Neural cell (in vitro differentiated cells): Measurements from ENCODE around the gene SRGAP2B. TPM values are rescaled to one million over a fixed set of nuclear protein-coding genes. Genes with fewer than 3 reads are reported as not detected.
"Not testable (repeated sequence)": the region's sequence is repeated elsewhere in the genome, so short reads cannot be mapped to it uniquely, and the experiment has no call there.

Experiments used
- H2AFZ ChIP-seq: fragments of 200-600, 300-800 bp; sonication (generic), shearing (Covaris generic); 2 replicates; pipeline ENCODE4 v1.6.0; 2014; ENCODE audit warnings: low read depth, mild to moderate bottlenecking, antibody characterized with exemption, low read length, moderate library complexity
- H3F3A ChIP-seq: fragments of 200-600 bp; shearing (Covaris generic); 2 replicates; pipeline ENCODE4 v1.6.1; 2016; ENCODE audit warnings: mild to moderate bottlenecking, moderate library complexity, mixed read lengths, antibody characterized with exemption, low read length; ENCODE audit not compliant: insufficient read depth, poor library complexity, severe bottlenecking
- H3K27ac ChIP-seq: fragments of 200-600, 300-800 bp; sonication (generic), shearing (Covaris generic); 2 replicates; pipeline ENCODE4 v1.5.1; 2014; ENCODE audit warnings: mild to moderate bottlenecking, low read length, moderate library complexity
- H3K27me3 ChIP-seq: fragments of 300-800, 200-600 bp; sonication (generic), shearing (Covaris generic); 2 replicates; pipeline ENCODE4 v1.6.0; 2014; ENCODE audit warnings: mild to moderate bottlenecking, low read depth, low read length, moderate library complexity; ENCODE audit not compliant: insufficient read depth
- H3K36me3 ChIP-seq: fragments of 300-800, 200-600 bp; sonication (generic), shearing (Covaris generic); 2 replicates; pipeline ENCODE4 v1.5.1; 2014; ENCODE audit warnings: mild to moderate bottlenecking, antibody characterized with exemption, low read length, moderate library complexity; ENCODE audit not compliant: insufficient read depth
- H3K4me2 ChIP-seq: fragments of 300-800, 200-600 bp; sonication (generic), shearing (Covaris generic); 2 replicates; pipeline ENCODE4 v1.6.0; 2014; ENCODE audit warnings: mild to moderate bottlenecking, low read length
- H3K4me3 ChIP-seq: fragments of 300-800, 200-600 bp; sonication (generic), shearing (Covaris generic); 2 replicates; pipeline ENCODE4 v1.5.1; 2014; ENCODE audit warnings: mild to moderate bottlenecking, low read length, moderate library complexity
- H3K79me2 ChIP-seq: fragments of 200-600 bp; shearing (Covaris generic); replicated peaks from 2 replicates; pipeline ENCODE4 v1.6.0; 2014; ENCODE audit warnings: mild to moderate bottlenecking, low read length, moderate library complexity; ENCODE audit not compliant: insufficient read depth
- H3K9ac ChIP-seq: fragments of 300-800, 200-600 bp; sonication (generic), shearing (Covaris generic); 2 replicates; pipeline ENCODE4 v1.6.1; 2016; ENCODE audit warnings: mild to moderate bottlenecking, low read length, mixed read lengths
- H3K9me2 ChIP-seq: fragments of 200-600 bp; shearing (Covaris generic); 2 replicates; pipeline ENCODE4 v1.6.1; 2016; ENCODE audit warnings: mild to moderate bottlenecking, low read length, mixed read lengths; ENCODE audit not compliant: insufficient read depth
- H3K9me3 ChIP-seq: fragments of 200-600, 300-800 bp; sonication (generic), shearing (Covaris generic); 2 replicates; pipeline ENCODE4 v1.6.1; 2016; ENCODE audit warnings: mild to moderate bottlenecking, mixed run types, low read length, moderate library complexity, mixed read lengths
- H4K20me1 ChIP-seq: fragments of 200-600 bp; shearing (Covaris generic); 2 replicates; pipeline ENCODE4 v1.6.1; 2016; ENCODE audit warnings: mild to moderate bottlenecking, mixed run types; ENCODE audit not compliant: insufficient read depth
- polyA plus RNA-seq: library from polyadenylated mRNA; depleted of rRNA; stranded (reverse); fragments of >200 nt; gene quantifications from 2 replicates; pipeline ENCODE4 v1.2.3, GENCODE V29; 2014

SRGAP2B gene
- polyA plus RNA-seq, 1 donor from 2014 or later: 11.8 TPM

DNA sequence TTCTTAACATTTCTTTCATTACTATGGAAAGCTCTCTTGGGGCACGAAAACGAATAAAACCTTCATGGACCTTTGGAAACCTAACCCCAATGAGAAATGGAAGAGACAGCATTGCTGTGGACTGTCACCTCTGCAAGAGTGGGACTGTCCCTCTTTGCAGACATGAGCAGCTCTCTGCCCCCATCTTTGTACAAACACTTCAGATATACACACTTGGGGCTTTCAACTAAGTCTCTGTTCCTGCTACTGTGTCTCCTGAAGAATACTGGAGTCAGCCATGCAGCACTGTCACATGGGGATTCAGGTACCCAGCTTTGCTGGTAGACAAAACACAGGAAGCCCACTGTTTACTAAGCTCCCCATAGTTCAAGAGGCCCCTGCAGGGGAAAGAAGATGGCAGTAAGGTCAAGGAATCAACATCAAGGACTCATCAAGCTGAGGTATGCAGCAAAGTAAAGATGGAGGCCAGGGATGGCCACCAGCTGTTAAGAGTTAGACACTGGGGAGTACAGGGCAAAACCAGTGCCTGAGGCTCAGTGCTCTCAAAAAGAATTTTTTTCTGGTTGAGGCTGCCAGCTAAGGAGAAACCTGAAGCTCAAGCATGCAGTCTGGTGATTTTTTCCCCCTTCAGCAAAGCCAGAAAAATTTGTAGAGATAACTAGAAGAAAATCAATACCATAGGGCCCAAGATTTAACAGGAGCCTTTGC, 31.0 kb downstream of the SRGAP2B start:
- H3K4me3 ChIP-seq, H3K9me2 ChIP-seq: not testable (repeated sequence)

DNA sequence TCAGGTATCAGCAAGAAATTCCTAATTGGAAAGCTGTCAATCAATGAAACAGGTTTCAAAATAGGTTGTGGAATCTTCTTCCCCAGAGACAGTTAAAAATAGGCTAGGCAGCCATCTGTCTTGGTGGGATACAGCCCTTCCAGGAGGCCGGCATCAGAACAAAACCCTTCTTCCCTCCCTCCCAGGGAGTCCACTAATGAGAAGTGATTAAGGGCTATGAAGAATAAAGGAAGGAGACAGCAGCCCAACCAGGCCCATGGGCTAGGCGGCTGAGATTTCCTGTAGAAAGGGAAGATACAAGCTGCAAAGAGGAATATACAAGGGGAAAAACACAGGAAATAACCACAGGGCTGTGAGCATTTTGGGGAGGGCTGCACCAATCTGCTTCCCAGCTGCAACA, 31.8 kb downstream of the SRGAP2B start:
- H3K9ac ChIP-seq, H3K27ac ChIP-seq, H3K9me2 ChIP-seq, H2AFZ ChIP-seq, H3K36me3 ChIP-seq, H3K4me3 ChIP-seq, H3F3A ChIP-seq, H3K79me2 ChIP-seq, H4K20me1 ChIP-seq, H3K9me3 ChIP-seq, H3K4me2 ChIP-seq, H3K27me3 ChIP-seq: not testable (repeated sequence)

More for the DNA sequence above, 31.0 kb downstream of the SRGAP2B start:
- not testable (repeated sequence) for H3K27me3 ChIP-seq, H3K27ac ChIP-seq, H3K79me2 ChIP-seq, H4K20me1 ChIP-seq, H3K9me3 ChIP-seq, H3K4me2 ChIP-seq, H3K36me3 ChIP-seq, H3F3A ChIP-seq, H3K9ac ChIP-seq, H2AFZ ChIP-seq

DNA sequence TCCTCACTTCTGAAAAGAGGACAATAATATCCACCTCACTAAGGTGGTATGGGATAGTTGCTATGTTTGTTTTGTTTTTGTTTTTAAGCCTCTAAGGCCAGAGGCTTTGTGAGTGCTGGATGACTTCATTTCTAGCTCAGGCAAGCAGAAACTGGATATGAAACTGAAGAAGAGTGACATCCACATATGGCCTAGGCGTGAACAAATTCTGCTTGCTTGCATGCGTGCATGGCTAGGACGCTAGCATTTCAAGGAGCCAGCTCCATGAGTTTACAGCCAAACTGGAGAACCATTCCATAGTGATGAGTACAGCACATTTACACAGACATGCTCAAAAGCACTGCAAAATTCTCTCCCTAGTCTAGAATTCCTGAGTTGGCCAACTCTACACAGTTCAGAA, 36.9 kb downstream of the SRGAP2B start:
- H3K9ac ChIP-seq, H3K4me3 ChIP-seq, H3K9me2 ChIP-seq, H3F3A ChIP-seq, H3K36me3 ChIP-seq, H3K79me2 ChIP-seq, H3K4me2 ChIP-seq, H4K20me1 ChIP-seq, H3K27ac ChIP-seq, H3K9me3 ChIP-seq, H2AFZ ChIP-seq, H3K27me3 ChIP-seq: not testable (repeated sequence)

DNA sequence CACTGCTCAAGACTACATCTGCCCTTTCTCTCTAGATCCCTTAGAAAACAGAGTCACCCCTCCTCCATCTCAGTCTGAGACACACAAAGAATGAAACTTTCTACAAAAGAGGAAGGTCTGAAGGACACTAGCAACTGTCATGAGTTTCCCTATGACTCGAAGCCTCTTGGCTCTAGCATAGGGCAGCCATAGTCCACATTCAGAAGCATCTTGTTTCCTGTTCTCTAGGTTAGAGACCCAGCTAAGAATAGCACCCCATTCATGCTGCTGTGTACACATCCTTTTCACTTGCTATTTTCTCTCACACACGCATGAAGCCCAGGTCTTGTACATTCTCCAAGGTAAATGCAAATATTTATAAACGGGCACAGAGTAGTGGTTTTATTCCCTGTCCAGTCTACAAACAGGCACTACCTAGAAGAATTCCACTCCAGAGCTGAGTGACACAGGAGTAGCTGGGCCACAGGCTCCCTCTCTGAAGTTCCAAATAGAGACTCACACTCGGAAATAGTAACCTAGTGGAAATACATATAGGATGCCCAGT, 39.8 kb downstream of the SRGAP2B start:
- H3K9me3 ChIP-seq, H3F3A ChIP-seq, H3K27ac ChIP-seq, H3K4me3 ChIP-seq, H3K9ac ChIP-seq, H3K79me2 ChIP-seq, H2AFZ ChIP-seq, H3K9me2 ChIP-seq, H3K4me2 ChIP-seq, H3K27me3 ChIP-seq, H3K36me3 ChIP-seq, H4K20me1 ChIP-seq: not testable (repeated sequence)

DNA sequence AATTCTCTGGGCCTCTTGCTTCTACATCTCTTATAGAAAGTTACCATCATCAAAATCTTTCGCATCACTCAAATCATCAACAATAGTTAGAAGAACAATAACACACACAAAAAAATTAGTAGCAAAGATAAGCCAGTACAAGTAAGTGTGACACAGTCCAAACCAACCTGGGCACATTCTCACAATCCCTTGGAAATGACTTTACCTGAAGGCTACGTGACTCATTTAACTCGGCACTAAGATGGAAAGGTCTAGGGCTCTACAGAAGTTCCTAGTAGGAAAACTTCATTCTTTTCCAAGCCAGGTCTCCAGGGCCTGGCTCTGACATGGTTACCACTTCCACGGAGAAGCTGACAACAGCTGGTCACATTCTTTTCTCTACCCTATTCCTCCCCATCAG, 41.7 kb downstream of the SRGAP2B start:
- not testable (repeated sequence) for H3K27me3 ChIP-seq, H4K20me1 ChIP-seq, H3F3A ChIP-seq, H3K36me3 ChIP-seq, H3K9me2 ChIP-seq, H3K9me3 ChIP-seq, H3K79me2 ChIP-seq, H3K4me2 ChIP-seq, H3K4me3 ChIP-seq, H3K27ac ChIP-seq, H3K9ac ChIP-seq, H2AFZ ChIP-seq

DNA sequence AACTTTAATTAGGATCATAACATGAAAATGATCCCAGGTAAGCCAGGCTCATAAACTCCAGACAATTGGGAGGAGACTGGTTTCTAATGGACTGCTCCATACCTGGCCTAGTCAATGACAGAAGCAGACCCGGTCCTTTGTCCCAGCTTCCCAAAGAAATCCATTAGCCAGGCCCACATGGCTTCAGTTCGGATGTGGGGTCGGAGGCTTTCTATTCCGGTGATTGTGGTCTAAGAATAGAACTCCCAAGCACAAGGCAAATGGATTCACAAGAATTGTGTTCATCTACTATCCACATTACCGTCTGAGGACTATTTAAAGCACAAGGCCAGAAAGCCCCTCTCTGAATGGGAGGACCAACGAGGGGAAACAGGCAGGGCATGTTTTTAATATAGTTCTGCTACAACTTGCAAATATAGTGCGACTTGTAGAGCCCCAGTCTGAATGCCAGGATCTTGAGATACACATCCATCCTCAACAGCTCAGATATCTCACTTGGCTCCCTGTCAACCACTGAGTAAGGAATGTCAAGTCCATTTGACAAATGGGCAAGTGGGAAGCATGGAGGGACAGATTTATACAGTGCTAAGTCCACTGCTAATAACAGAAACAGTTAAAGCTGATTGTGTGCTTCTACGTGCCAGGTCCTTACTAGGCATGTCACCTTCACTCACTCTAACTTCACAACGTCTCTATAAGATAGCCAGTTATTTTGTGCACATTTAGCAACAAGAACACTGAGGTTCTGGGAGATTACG, 42.9 kb downstream of the SRGAP2B start:
- H3K9ac ChIP-seq, H3K27ac ChIP-seq, H3K9me2 ChIP-seq, H3K27me3 ChIP-seq, H2AFZ ChIP-seq, H3K4me2 ChIP-seq, H3K36me3 ChIP-seq, H3K9me3 ChIP-seq, H4K20me1 ChIP-seq, H3K79me2 ChIP-seq, H3K4me3 ChIP-seq, H3F3A ChIP-seq: not testable (repeated sequence)

DNA sequence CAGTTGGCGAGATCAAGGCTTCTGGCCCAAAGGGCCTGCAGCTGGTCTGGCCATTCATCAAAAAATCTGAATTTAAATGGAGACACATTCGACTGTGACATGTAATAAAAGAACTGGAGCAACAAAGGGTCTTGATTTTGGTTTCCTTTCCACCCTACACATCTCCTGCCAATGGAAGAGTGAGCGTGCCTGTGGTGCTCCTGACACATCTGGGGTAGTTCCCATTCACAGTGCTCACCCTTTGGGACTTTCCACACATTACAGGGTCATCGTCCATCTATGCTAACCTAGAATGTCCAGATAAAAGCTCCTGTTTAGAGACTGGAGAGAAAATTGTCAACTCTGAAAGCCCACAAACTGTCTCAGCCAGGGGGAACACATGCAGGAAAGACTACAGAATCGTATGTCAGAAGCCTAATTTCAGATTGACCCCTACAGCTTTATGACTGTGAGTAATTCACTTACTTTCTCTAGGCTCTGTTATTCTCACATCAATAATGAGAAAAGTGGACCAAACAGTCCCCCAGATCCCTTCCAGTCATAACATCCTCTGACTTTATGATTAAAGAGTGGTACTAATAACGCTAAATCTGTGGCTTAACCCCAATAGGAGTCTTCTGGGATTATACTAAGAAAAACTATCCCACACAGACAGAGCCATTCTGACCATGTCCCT, 46.8 kb downstream of the SRGAP2B start:
- not testable (repeated sequence) for H3K4me3 ChIP-seq, H4K20me1 ChIP-seq, H3K9me2 ChIP-seq, H3K4me2 ChIP-seq, H2AFZ ChIP-seq, H3K27me3 ChIP-seq, H3K9me3 ChIP-seq, H3K79me2 ChIP-seq, H3F3A ChIP-seq, H3K27ac ChIP-seq, H3K9ac ChIP-seq, H3K36me3 ChIP-seq
